Measurements from ENCODE around the gene C2orf78.

DNA sequence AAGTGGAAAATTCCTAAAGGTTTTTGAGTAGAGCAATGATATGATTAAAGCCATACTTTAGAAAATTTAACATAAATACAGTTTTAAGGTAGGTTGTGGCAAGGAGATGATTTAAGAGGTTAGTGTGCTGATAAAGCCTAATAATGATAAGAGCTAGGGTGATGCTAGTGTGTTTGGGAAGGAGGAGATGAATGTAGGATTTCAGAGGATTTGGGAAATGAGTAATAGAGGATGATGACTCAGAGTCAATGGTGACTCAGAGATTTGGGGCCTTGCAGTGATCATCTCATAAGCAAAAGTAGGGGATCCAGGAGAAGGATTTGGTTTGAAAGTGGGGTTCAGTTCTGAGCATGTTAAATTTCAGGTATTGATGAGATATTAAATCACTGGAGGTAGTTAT is 68.0 kb downstream of the C2orf78 start:
- TF ChIP-seq CTCF (IDR thresholded peaks at IDR 0.05) = no peak
- no peak for TF ChIP-seq POLR2A (IDR thresholded peaks at IDR 0.05)

Measured in vagina (tissue), 2 donors.